Endothelial cell of umbilical vein (primary cell): Measurements from ENCODE around the gene DRC1. TPM values are rescaled to one million over a fixed set of nuclear protein-coding genes. Genes with fewer than 3 reads are reported as not detected.

Source experiments
- BruUV-seq: library from RNA; stranded (reverse); fragments of 400-500 nt; replicated peaks from 2 replicates; lab custom pipeline; 2021; lab: Mats Ljungman, UMichigan
- CTCF ChIA-PET: fragments of 300-600, 350-600 bp; sonication (Branson Sonifier 250); formaldehyde crosslinking; loops from one replicate; lab custom pipeline; 2021; ENCODE audit warnings: antibody characterized with exemption, inconsistent platforms; lab: Charles Lee
- POLR2A ChIA-PET: fragments of 300-600, 350-600 bp; sonication (Branson Sonifier 250); formaldehyde crosslinking; loops from one replicate; lab custom pipeline; 2021; ENCODE audit warnings: antibody characterized with exemption, inconsistent platforms; lab: Charles Lee
- DNase-seq: peaks from one replicate; pipeline ENCODE4 v3.0.0-alpha.2; 2011; ENCODE audit warnings: low read depth, low spot score
- FAIRE-seq: peaks from 2 replicates; lab custom pipeline; 2011; peaks lifted over from hg19 to GRCh38; lab: Jason Lieb, UNC
- H2AFZ ChIP-seq: 2 replicates; pipeline ENCODE4 v1.6.0; 2012; ENCODE audit warnings: low read depth, low read length, control low read depth, inconsistent platforms
- H3K27ac ChIP-seq: 2 replicates; pipeline ENCODE4 v1.5.1; 2011; ENCODE audit warnings: low read depth, mild to moderate bottlenecking, control low read depth, low read length, moderate library complexity; ENCODE audit not compliant: insufficient read depth
- H3K27me3 ChIP-seq, 2 experiments: 2 replicates each; pipeline versions ENCODE4 v1.6.0 to v1.6.1; 2011; ENCODE audit warnings: low read length in 2 of 2, mixed read lengths in 1 of 2; ENCODE audit not compliant: control insufficient read depth in 2 of 2, insufficient read depth in 2 of 2
- H3K36me3 ChIP-seq, 2 experiments: 2 replicates in 1 of 2; 3 replicates in 1 of 2; pipeline ENCODE4 v1.5.1; 2011; ENCODE audit warnings: low read length in 2 of 2, mild to moderate bottlenecking in 1 of 2, moderate library complexity in 1 of 2; ENCODE audit not compliant: control insufficient read depth in 2 of 2, insufficient read depth in 2 of 2; ENCODE audit errors: extremely low read depth in 1 of 2
- H3K4me1 ChIP-seq: 3 replicates; pipeline ENCODE4 v1.5.1; 2011; ENCODE audit warnings: mild to moderate bottlenecking, low read length; ENCODE audit not compliant: control insufficient read depth, insufficient read depth; ENCODE audit errors: extremely low read depth
- H3K4me2 ChIP-seq: 2 replicates; pipeline ENCODE4 v1.6.1; 2011; ENCODE audit warnings: low read length, control low read depth, mixed read lengths; ENCODE audit not compliant: insufficient read depth
- H3K4me3 ChIP-seq, 3 experiments: fragments of 200-600 bp in 1 of 3; sonication (generic), shearing (Covaris generic) in 1 of 3; replicated peaks in 1 of 3; 2 replicates each; pipeline ENCODE4 v1.5.1; 2011 to 2016; ENCODE audit warnings: control low read depth in 3 of 3, low read length in 3 of 3, mild to moderate bottlenecking in 2 of 3, inconsistent platforms in 1 of 3, low read depth in 1 of 3, moderate library complexity in 1 of 3; ENCODE audit not compliant: insufficient read depth in 1 of 3
- H3K79me2 ChIP-seq: 2 replicates; pipeline ENCODE4 v1.6.0; 2012; ENCODE audit warnings: low read length, inconsistent platforms; ENCODE audit not compliant: control insufficient read depth, insufficient read depth
- H3K9ac ChIP-seq: replicated peaks from 2 replicates; pipeline ENCODE3; 2011; ENCODE audit warnings: low read length, control low read depth; ENCODE audit not compliant: insufficient read depth; ENCODE audit errors: extremely low read depth
- H3K9me1 ChIP-seq: replicated peaks from 3 replicates; pipeline ENCODE4 v1.6.0; 2011; ENCODE audit warnings: mild to moderate bottlenecking, low read length; ENCODE audit not compliant: control insufficient read depth, insufficient read depth; ENCODE audit errors: extremely low read depth
- H3K9me3 ChIP-seq: replicated peaks from 2 replicates; pipeline ENCODE4 v1.5.1; 2012; ENCODE audit warnings: low read length, inconsistent platforms; ENCODE audit not compliant: control insufficient read depth, insufficient read depth
- H4K20me1 ChIP-seq: replicated peaks from 2 replicates; pipeline ENCODE3; 2011; ENCODE audit warnings: mild to moderate bottlenecking, low read length; ENCODE audit not compliant: control insufficient read depth, insufficient read depth; ENCODE audit errors: extremely low read depth
- CTCF ChIP-seq, 2 donors: IDR thresholded peaks; 1 replicate in 1 of 2; 2 replicates in 1 of 2; pipeline ENCODE4 v1.5.1; 2011; ENCODE audit warnings: low read length in 2 of 2, mild to moderate bottlenecking in 2 of 2, moderate library complexity in 2 of 2, control low read depth in 1 of 2, inconsistent platforms in 1 of 2, low read depth in 1 of 2; ENCODE audit not compliant: insufficient read depth in 1 of 2; ENCODE audit errors: extremely low read depth in 1 of 2
- EZH2 ChIP-seq: IDR thresholded peaks from 2 replicates; pipeline ENCODE4 v1.6.1; 2012; ENCODE audit warnings: borderline replicate concordance, low read depth, mild to moderate bottlenecking, moderate library complexity, low read length, inconsistent platforms; ENCODE audit not compliant: severe bottlenecking
- FOS ChIP-seq: IDR thresholded peaks from 2 replicates; pipeline ENCODE4 v1.6.1; 2011; ENCODE audit warnings: mild to moderate bottlenecking, low read length, moderate library complexity, borderline replicate concordance; ENCODE audit not compliant: insufficient read depth
- GATA2 ChIP-seq: IDR thresholded peaks from 2 replicates; pipeline ENCODE4 v1.7.0; 2011; ENCODE audit warnings: low read depth, mild to moderate bottlenecking, moderate library complexity, mixed read lengths, low read length; ENCODE audit not compliant: insufficient read length, insufficient read depth
- JUN ChIP-seq: IDR thresholded peaks from 2 replicates; pipeline ENCODE4 v1.6.1; 2011; ENCODE audit warnings: borderline replicate concordance, low read depth; ENCODE audit not compliant: insufficient read length, insufficient read depth
- MYC ChIP-seq: IDR thresholded peaks from one replicate; pipeline ENCODE4 v1.6.1; 2011; ENCODE audit warnings: mild to moderate bottlenecking, low read depth, low read length
- POLR2A ChIP-seq: IDR thresholded peaks from 2 replicates; pipeline ENCODE4 v1.6.1; 2012; ENCODE audit warnings: low read depth, mild to moderate bottlenecking, control low read depth, low read length
- POLR2AphosphoS5 ChIP-seq: IDR thresholded peaks from 2 replicates; pipeline ENCODE4 v1.6.1; 2012; ENCODE audit warnings: low read depth, mild to moderate bottlenecking, control low read depth, low read length, moderate library complexity; ENCODE audit not compliant: insufficient read depth
- dilution Hi-C: fragments of 300-500 bp; cut with MboI; formaldehyde crosslinking; loops from one replicate; pipeline ENCODE4 v1.15.0; 2019; ENCODE audit warnings: low sequenced_read_pairs; ENCODE audit not compliant: extremely low pct_ligation_motif_present
- intact Hi-C: fragments of 100-400 bp; cut with micrococcal nuclease; formaldehyde crosslinking; loops from one replicate; pipeline ENCODE4 v1.10.0; 2022
- polyA plus RNA-seq, 4 experiments: library from polyadenylated mRNA; depleted of rRNA in 3 of 4; stranded (reverse) in 3 of 4; unstranded in 1 of 4; fragments of >200 nt; gene quantifications; 2 replicates each; pipeline versions ENCODE4 v1.2.1 to v1.2.3, GENCODE V29; 2011 to 2012; ENCODE audit warnings: missing spikeins in 1 of 4
- total RNA-seq: library from RNA; stranded (reverse); gene quantifications from 2 replicates; pipeline ENCODE4 v1.2.3, GENCODE V29; 2021
- TF ChIP-seq, protein P1 (sequence below): IDR thresholded peaks from 2 replicates; pipeline ENCODE4 v1.6.1; 2011; ENCODE audit not compliant: insufficient read depth, insufficient read length

The DRC1 gene
- total and polyA plus RNA-seq, 2 donors (not counting 3 experiments of a cell fraction or from before 2014, with no cell fraction given) = 0.44 TPM; not detected in 1

DNA sequence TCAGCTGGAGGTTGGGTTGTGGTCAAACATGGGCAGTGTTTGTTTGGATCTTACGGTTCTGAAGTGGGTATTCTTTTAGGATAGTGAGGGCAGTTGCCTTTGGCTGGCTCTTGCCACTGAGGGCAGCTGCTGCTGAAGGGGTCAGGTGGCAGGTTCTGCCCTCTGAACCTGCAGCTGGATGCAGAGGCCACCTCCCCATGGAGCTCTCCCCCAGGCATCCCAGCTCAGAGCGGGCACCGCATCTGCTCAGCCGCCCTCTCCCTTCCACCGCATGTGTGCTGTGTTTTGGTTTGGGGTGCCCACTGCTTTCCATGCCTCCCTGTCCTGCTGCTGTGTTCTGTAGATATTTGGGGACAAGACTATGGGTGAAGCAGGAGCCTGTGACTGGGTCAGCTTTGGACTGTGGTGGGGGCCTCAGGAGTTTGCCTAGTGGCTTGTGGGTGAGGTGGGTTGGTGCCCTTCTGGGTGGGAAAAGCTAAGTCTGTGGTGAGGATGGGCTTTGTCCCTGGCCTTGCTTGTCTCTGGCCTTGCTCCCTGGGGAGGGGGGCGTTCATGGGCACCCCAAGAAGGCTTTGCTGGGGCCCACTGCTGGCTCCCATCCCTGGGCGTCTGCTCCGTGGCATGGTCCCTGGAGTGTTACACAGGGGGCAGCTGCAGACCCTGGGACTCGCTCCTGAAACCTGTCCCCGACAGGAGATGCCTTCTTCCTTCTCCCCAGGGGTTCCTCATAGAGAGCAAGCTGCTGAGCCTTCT lies 47.7 kb downstream of the DRC1 start:
- no peak overlapping the region for H3K4me2 ChIP-seq
- no peaks in the 10 kb centered on the region for H4K20me1 ChIP-seq
- FAIRE-seq (no peak), DNase-seq (no peak)
- peaks cover 0 to 1% of the 10 kb centered on the region in 2 experiments for H3K27me3 ChIP-seq
- no peak overlapping the region for H3K4me3 ChIP-seq
- no peak overlapping the region for H3K9ac ChIP-seq
- ChIA-PET CTCF (interaction anchor here (1.0 to 1.2 kb wide), 3 partner anchors 9 to 18 kb away, joined by 3 read pairs; no protein-coding TSS in a partner anchor), POLR2A (no interaction called here)
- TF ChIP-seq POLR2A = no peak
- TF ChIP-seq GATA2 = no peak
- TF ChIP-seq EZH2 = no peak
- TF ChIP-seq CTCF (IDR thresholded peaks at IDR 0.05; ENCODE audit: extremely low read depth in 1 of 2, insufficient read depth in 1 of 2, low read depth in 1 of 2, low read length in 2 of 2) = no peak
- no peak for TF ChIP-seq JUN
- TF ChIP-seq, protein P1, sequence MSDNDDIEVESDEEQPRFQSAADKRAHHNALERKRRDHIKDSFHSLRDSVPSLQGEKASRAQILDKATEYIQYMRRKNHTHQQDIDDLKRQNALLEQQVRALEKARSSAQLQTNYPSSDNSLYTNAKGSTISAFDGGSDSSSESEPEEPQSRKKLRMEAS = no peak
- no peak for TF ChIP-seq POLR2AphosphoS5
- no peak for TF ChIP-seq MYC
- TF ChIP-seq FOS = no peak
- H3K9me1 ChIP-seq = no peaks in the 10 kb centered on the region
- H2AFZ ChIP-seq = no peak overlapping the region
- no peak overlapping the region for H3K27ac ChIP-seq
- H3K36me3 ChIP-seq = no peaks in the 10 kb centered on the region
- H3K4me1 ChIP-seq = peaks cover 6% of the 10 kb centered on the region
- no TSS peak for BruUV-seq
- no peaks in the 10 kb centered on the region for H3K9me3 ChIP-seq
- intact Hi-C loops = no loop called here
- dilution Hi-C loops = no loop called here
- no peaks in the 10 kb centered on the region for H3K79me2 ChIP-seq
